ENCODE results near the gene RCOR2. TPM values are rescaled to one million over a fixed set of nuclear protein-coding genes. Genes with fewer than 3 reads are reported as not detected.

The RCOR2 gene
- total RNA-seq, 2 experiments from 2014 or later = 2.1 to 2.4 TPM

- H3K79me2 ChIP-seq (ENCODE audit: insufficient read depth, low read depth, low read length) = no peaks in the 10 kb centered on the region
- H2AFZ ChIP-seq (ENCODE audit: low read length) = no peak overlapping the region
- CTCF ChIA-PET (ENCODE audit: unreplicated experiment) = interaction anchor here (0.6 kb wide), 1 partner anchor 24 kb away, joined by 4 read pairs; no protein-coding TSS in a partner anchor
- H3K4me2 ChIP-seq (ENCODE audit: low read length) = no peak overlapping the region
- TF ChIP-seq EZH2phosphoT487 (IDR thresholded peaks at IDR 0.05; ENCODE audit: borderline replicate concordance, low read depth, low read length) = no peak
- TF ChIP-seq CTCF (conservative IDR thresholded peaks at IDR 0.05; ENCODE audit: low read length) = no peak
- POLR2A ChIA-PET = no interaction called here
- DNase-seq (ENCODE audit: low spot score) = no peak
- no peaks in the 10 kb centered on the region; the same call in 1 of the 2 replicates for H3K36me3 ChIP-seq (ENCODE audit: insufficient read depth, low read length)
- H3K9me3 ChIP-seq (ENCODE audit: low read length) = no peaks in the 10 kb centered on the region
- H3K27ac ChIP-seq (ENCODE audit: low read depth, low read length, poor library complexity, severe bottlenecking) = no peak overlapping the region
- H3K4me3 ChIP-seq (ENCODE audit: low read depth, low read length, poor library complexity, severe bottlenecking) = no peak overlapping the region
- no peaks in the 10 kb centered on the region for H4K20me1 ChIP-seq (ENCODE audit: insufficient read depth, low read length)
- intact Hi-C loops (cut with micrococcal nuclease; ENCODE audit: unreplicated experiment) = no loop called here
- peaks cover 28% of the 10 kb centered on the region for H3K4me1 ChIP-seq (ENCODE audit: insufficient read depth, low read length, poor library complexity, severe bottlenecking)
- H3K9me2 ChIP-seq (ENCODE audit: insufficient read depth, low read length) = no peaks in the 10 kb centered on the region
- no TSS peak for BruUV-seq (replicated peaks)
Measured at GRCh38 chr11:63914896-63915691, 1.9 kb downstream of the RCOR2 start.

- no TSS peak for BruUV-seq (replicated peaks)
- Histone ChIP-seq H4K20me1 (ENCODE audit: insufficient read depth, low read length) (no peaks in the 10 kb centered on the region), H3K4me1 (ENCODE audit: insufficient read depth, low read length, poor library complexity, severe bottlenecking) (peaks cover 28% of the 10 kb centered on the region), H3K27ac (ENCODE audit: low read depth, low read length, poor library complexity, severe bottlenecking) (no peak overlapping the region), H3K4me2 (ENCODE audit: low read length) (no peak overlapping the region), H3K4me3 (ENCODE audit: low read depth, low read length, poor library complexity, severe bottlenecking) (no peak overlapping the region), H3K36me3 (ENCODE audit: insufficient read depth, low read length) (peaks cover 4% of the 10 kb centered on the region; the same call in 1 of the 2 replicates), H3K9me3 (ENCODE audit: low read length) (no peaks in the 10 kb centered on the region), H2AFZ (ENCODE audit: low read length) (no peak overlapping the region), H3K9me2 (ENCODE audit: insufficient read depth, low read length) (no peaks in the 10 kb centered on the region), H3K79me2 (ENCODE audit: insufficient read depth, low read depth, low read length) (no peaks in the 10 kb centered on the region)
- POLR2A ChIA-PET = no interaction called here
- CTCF ChIA-PET (ENCODE audit: unreplicated experiment) = no interaction called here
- intact Hi-C loops (cut with micrococcal nuclease; ENCODE audit: unreplicated experiment) = no loop called here
- TF ChIP-seq CTCF (conservative IDR thresholded peaks at IDR 0.05; ENCODE audit: low read length) = no peak
- TF ChIP-seq EZH2phosphoT487 (IDR thresholded peaks at IDR 0.05; ENCODE audit: borderline replicate concordance, low read depth, low read length) = no peak
- DNase-seq (ENCODE audit: low spot score) = no peak
Measured at GRCh38 chr11:63913866-63914830, 2.8 kb downstream of the RCOR2 start.
